Upper lobe of right lung (tissue), 1 donor: ENCODE results near the gene SLCO3A1. TPM values are rescaled to one million over a fixed set of nuclear protein-coding genes. Genes with fewer than 3 reads are reported as not detected.

Source experiments
- ATAC-seq: fragments of 200-7000 bp; cut with Tn5 transposase; one replicate; pipeline ENCODE4 v1.9.1; 2020; ENCODE audit warnings: mild to moderate bottlenecking, moderate library complexity
- DNase-seq: peaks from one replicate; pipeline ENCODE4 v3.0.0-alpha.2; 2020
- H3K27ac ChIP-seq: fragments of 200-600 bp; one replicate; pipeline ENCODE4 v1.8.0; 2022
- H3K27me3 ChIP-seq: fragments of 200-600 bp; one replicate; pipeline ENCODE4 v1.8.0; 2022; ENCODE audit warnings: mild to moderate bottlenecking
- H3K36me3 ChIP-seq: fragments of 200-600 bp; one replicate; pipeline ENCODE4 v1.8.0; 2022
- H3K4me1 ChIP-seq: fragments of 200-600 bp; one replicate; pipeline ENCODE4 v1.8.0; 2022
- H3K4me3 ChIP-seq: fragments of 200-600 bp; one replicate; pipeline ENCODE4 v1.8.0; 2022; ENCODE audit warnings: mild to moderate bottlenecking
- H3K9me3 ChIP-seq: fragments of 200-600 bp; one replicate; pipeline ENCODE4 v1.8.0; 2022
- intact Hi-C: fragments of 100-400 bp; cut with DNase I; formaldehyde crosslinking; loops from one replicate; pipeline ENCODE4 v1.11.0; 2022
- total RNA-seq: library from RNA; stranded (reverse); fragmentation: NEBNext Ultra II Directional; extraction: Animal tissue kit (Norgen Biotek cat#: 25700); gene quantifications from one replicate; pipeline ENCODE4 v1.2.1, GENCODE V29; 2021
- TF ChIP-seq, protein P1 (sequence below): fragments of 200-600 bp; IDR thresholded peaks from one replicate; pipeline ENCODE4 v1.8.0; 2022; ENCODE audit warnings: antibody characterized with exemption
- donor health status: DM: no; HTN: yes; CAD: no; lungs with severe emphysema.

The SLCO3A1 gene
- total RNA-seq, 1 donor from 2014 or later, result 50.6 TPM

DNA sequence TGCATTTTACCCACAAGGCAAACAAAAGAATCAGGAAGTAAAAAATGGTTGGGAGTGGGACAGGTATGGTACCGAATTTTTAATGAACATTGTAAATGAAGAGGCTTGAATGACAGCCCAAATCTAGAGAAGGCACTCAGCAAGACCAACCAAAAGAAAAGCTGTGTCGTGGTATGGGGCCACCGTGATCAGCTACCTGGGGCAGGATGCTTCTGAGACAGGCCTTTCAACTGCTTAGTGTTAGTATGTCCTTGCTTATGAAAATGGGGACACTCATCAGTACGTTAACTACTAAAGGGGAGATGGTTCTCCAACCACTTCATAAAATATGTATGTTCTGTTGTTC is 311.5 kb downstream of the SLCO3A1 start:
- TF ChIP-seq, protein P1, sequence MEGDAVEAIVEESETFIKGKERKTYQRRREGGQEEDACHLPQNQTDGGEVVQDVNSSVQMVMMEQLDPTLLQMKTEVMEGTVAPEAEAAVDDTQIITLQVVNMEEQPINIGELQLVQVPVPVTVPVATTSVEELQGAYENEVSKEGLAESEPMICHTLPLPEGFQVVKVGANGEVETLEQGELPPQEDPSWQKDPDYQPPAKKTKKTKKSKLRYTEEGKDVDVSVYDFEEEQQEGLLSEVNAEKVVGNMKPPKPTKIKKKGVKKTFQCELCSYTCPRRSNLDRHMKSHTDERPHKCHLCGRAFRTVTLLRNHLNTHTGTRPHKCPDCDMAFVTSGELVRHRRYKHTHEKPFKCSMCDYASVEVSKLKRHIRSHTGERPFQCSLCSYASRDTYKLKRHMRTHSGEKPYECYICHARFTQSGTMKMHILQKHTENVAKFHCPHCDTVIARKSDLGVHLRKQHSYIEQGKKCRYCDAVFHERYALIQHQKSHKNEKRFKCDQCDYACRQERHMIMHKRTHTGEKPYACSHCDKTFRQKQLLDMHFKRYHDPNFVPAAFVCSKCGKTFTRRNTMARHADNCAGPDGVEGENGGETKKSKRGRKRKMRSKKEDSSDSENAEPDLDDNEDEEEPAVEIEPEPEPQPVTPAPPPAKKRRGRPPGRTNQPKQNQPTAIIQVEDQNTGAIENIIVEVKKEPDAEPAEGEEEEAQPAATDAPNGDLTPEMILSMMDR, result no peak
- no peak overlapping the region for H3K27ac ChIP-seq
- DNase-seq, result no peak
- intact Hi-C loops, result no loop called here
- no peak overlapping the region for H3K4me3 ChIP-seq
- no peaks in the 10 kb centered on the region for H3K27me3 ChIP-seq
- H3K4me1 ChIP-seq, result no peaks in the 10 kb centered on the region
- H3K36me3 ChIP-seq, result peaks cover 29% of the 10 kb centered on the region
- H3K9me3 ChIP-seq, result no peaks in the 10 kb centered on the region
- no peak for ATAC-seq

DNA sequence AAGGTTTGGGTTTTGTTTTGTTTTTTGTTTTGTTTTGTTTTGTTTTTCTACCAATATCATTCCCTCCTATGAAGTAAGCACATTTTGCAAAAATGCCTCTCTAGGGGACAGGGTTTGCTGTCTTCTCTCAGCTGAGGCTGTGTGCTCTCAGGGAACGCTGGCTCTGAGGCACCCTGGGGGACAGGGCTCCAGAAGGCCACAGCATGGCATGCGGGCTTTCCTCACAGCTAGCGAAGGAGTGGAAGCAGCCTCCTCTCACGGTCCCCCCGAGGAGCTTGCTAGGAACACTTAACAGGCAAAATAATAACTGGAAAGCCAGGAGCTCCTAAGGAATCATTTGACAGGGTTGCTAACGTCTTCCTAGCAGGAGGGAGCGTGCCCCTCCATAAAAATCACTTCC is 312.5 kb downstream of the SLCO3A1 start:
- DNase-seq (no peak), ATAC-seq (no peak)
- no peaks in the 10 kb centered on the region for H3K9me3 ChIP-seq
- H3K4me3 ChIP-seq, result no peak overlapping the region
- H3K4me1 ChIP-seq, result no peaks in the 10 kb centered on the region
- TF ChIP-seq, protein P1, result no peak
- H3K36me3 ChIP-seq, result peaks cover 29% of the 10 kb centered on the region
- H3K27me3 ChIP-seq, result no peaks in the 10 kb centered on the region
- no peak overlapping the region for H3K27ac ChIP-seq
- intact Hi-C loops, result no loop called here

DNA sequence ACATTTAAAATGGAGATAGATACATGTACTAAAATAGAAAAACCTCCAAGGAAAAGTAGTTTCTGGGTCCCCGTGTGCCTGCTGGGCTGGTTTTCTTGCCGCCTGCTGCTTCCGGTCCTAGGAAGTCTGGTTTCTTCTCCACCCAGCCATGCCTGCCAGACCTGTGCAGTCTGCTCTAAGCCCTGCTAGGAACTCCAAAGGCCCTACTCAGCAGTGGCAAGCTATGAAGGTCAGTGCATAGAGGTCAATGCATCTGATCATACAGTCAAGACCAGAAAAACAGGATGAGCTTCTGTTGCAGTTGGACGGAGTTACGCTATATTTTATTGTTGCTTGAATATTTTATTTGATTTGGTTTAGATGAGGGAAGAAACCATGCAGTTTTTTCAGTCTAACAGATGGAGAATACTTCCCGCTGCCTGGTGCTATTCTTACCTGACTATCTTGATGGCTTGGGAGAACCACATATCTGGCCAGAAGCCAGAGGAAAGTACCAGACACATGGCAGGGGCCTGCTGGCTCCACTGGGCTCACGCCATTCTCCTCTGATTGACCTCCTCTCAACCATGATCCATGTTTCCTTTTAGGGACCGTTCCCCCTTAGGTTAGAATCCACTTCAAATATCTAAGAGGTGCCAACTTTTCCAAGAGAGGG is 313.4 kb downstream of the SLCO3A1 start:
- intact Hi-C loops, result no loop called here
- TF ChIP-seq, protein P1, result no peak
- H3K27me3 ChIP-seq, result no peaks in the 10 kb centered on the region
- H3K4me3 ChIP-seq, result no peak overlapping the region
- peaks cover 29% of the 10 kb centered on the region for H3K36me3 ChIP-seq
- no peak for DNase-seq
- H3K27ac ChIP-seq, result no peak overlapping the region
- ATAC-seq, result no peak
- no peaks in the 10 kb centered on the region for H3K9me3 ChIP-seq
- H3K4me1 ChIP-seq, result no peaks in the 10 kb centered on the region

DNA sequence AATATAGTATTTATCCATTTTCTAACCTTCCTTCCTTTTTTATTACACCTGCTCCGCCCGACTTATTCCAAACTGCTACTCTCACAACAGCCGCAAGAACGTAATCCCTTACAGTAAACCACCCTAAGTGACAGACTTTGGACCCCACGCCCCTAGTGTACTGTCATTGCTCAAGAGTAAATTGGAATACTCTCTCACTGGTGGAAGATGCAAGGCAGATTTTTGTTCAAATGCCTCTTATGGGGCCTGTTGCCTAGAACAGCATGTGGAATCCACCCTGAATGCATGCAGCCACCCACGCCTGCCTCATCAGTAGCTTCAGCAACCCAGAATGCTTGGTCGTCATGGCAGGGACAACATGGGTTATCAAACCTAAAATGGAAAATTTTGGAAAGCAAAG is 313.9 kb downstream of the SLCO3A1 start:
- intact Hi-C loops, result no loop called here
- DNase-seq, result no peak
- no peak overlapping the region for H3K4me3 ChIP-seq
- H3K36me3 ChIP-seq, result peaks cover 24% of the 10 kb centered on the region
- H3K4me1 ChIP-seq, result no peaks in the 10 kb centered on the region
- no peaks in the 10 kb centered on the region for H3K27me3 ChIP-seq
- H3K9me3 ChIP-seq, result no peaks in the 10 kb centered on the region
- no peak overlapping the region for H3K27ac ChIP-seq
- TF ChIP-seq, protein P1, result no peak
- no peak for ATAC-seq

DNA sequence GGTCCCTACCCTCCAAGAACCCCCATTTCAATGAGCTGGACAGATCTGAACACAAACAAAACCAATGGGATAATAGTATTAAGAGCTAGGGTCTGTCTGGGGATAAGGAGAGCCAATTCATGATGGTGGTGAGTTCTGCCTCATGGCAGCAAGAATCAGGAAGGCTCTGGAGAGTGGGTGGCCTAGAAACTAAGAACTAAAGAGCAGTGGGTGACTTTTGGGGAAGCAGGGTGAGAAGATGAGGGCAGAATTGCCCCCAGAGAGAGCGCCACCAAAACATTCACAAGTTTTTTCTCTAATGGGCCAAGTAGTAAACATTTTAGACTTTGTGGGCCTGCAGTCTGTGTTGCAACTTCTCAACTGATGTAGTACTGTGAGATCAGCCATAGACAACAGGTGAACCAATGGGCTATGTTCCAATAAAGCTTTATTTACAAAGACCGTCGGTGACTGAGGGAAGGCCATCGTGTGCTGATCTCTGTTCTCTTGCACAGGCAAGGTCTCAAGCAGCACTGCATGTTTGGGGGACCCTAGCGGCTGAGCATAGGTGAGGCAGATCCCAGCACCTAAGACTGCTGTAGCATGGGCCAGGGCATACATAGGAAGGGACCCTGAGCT is 314.7 kb downstream of the SLCO3A1 start:
- Histone ChIP-seq H3K27ac (no peak overlapping the region), H3K4me1 (no peaks in the 10 kb centered on the region), H3K4me3 (no peak overlapping the region), H3K36me3 (peaks cover 21% of the 10 kb centered on the region), H3K27me3 (no peaks in the 10 kb centered on the region), H3K9me3 (no peaks in the 10 kb centered on the region)
- ATAC-seq, result no peak
- TF ChIP-seq, protein P1, result no peak
- intact Hi-C loops, result no loop called here
- DNase-seq, result no peak

DNA sequence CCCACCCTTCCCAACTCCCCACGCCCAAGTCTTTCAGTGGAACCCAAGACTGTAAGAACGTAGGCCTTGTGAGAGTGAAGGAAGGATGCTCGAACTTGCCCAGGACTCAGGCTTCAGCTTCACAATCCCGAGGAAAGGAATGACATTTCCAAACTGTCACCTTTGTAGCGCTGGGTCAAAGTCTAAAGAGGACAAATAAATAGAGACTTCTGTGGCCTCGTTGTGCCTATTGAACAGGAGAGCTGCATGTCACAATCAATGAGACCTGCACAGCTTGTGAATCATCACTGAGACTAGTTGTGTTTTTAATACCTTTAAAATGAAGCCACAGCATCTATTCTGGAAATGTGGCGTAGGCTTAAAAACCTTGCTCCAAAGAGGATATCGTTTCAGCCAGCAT is 317.4 kb downstream of the SLCO3A1 start:
- intact Hi-C loops, result no loop called here
- no peaks in the 10 kb centered on the region for H3K9me3 ChIP-seq
- no peak overlapping the region for H3K4me3 ChIP-seq
- H3K27me3 ChIP-seq, result no peaks in the 10 kb centered on the region
- H3K27ac ChIP-seq, result no peak overlapping the region
- ATAC-seq (no peak), DNase-seq (no peak)
- TF ChIP-seq, protein P1, result no peak
- H3K4me1 ChIP-seq, result no peaks in the 10 kb centered on the region
- peaks cover 2% of the 10 kb centered on the region for H3K36me3 ChIP-seq
